K562 (cell line): ENCODE results near the gene CCDC106. TPM values are rescaled to one million over a fixed set of nuclear protein-coding genes. Genes with fewer than 3 reads are reported as not detected.

Experiments used
- ATAC-seq: fragments of 200-7000 bp; cut with Tn5 transposase; 3 replicates; pipeline ENCODE4 v1.9.1; 2020; ENCODE audit warnings: moderate library complexity
- BruUV-seq: library from RNA; stranded (reverse); fragments of 400-500 nt; replicated peaks from 2 replicates; lab custom pipeline; 2021; lab: Mats Ljungman, UMichigan
- CTCF ChIA-PET: fragments of 300-600 bp; formaldehyde crosslinking; extraction: SDS; loops from one replicate; lab custom pipeline; 2021; ENCODE audit warnings: low intra/inter-chr PET ratio; lab: Yijun Ruan, JAX
- POLR2A ChIA-PET: fragments of 300-600, 350-650 bp; sonication (Branson Sonifier 250); formaldehyde crosslinking; extraction: SDS; loops from one replicate; lab custom pipeline; 2021; ENCODE audit warnings: antibody characterized with exemption, inconsistent platforms; lab: Yijun Ruan, JAX
- DNase-seq, 4 experiments: peaks; one replicate each; pipeline versions ENCODE4 v3.0.0 to v3.0.0-alpha.2; 2011 to 2018; ENCODE audit warnings: low spot score in 3 of 4, mixed read lengths in 3 of 4; ENCODE audit errors: extremely low read depth in 1 of 4
- FAIRE-seq: peaks from 2 replicates; lab custom pipeline; 2011; peaks lifted over from hg19 to GRCh38; lab: Jason Lieb, UNC
- H2AFZ ChIP-seq: 2 replicates; pipeline ENCODE4 v1.6.0; 2011; ENCODE audit warnings: low read depth, low read length, control low read depth, inconsistent platforms
- H3K27ac ChIP-seq: fragments of 200-600 bp; 3 replicates; pipeline ENCODE4 v1.8.0; 2011; ENCODE audit warnings: low read depth, mild to moderate bottlenecking, control low read depth, inconsistent platforms, low read length, moderate library complexity, mixed read lengths; ENCODE audit errors: extremely low read depth
- H3K27me3 ChIP-seq, 2 experiments: fragments of 300-600 bp in 1 of 2; 2 replicates in 1 of 2; 3 replicates in 1 of 2; pipeline versions ENCODE4 v1.6.0 to v1.8.0; 2011; ENCODE audit warnings: inconsistent platforms in 2 of 2, low read length in 2 of 2, mild to moderate bottlenecking in 1 of 2, mixed read lengths in 1 of 2, moderate library complexity in 1 of 2; ENCODE audit not compliant: control insufficient read depth in 2 of 2, insufficient read depth in 2 of 2
- H3K36me3 ChIP-seq: fragments of 300-600 bp; 3 replicates; pipeline ENCODE4 v1.8.0; 2011; ENCODE audit warnings: mild to moderate bottlenecking, low read length, inconsistent platforms; ENCODE audit not compliant: control insufficient read depth, insufficient read depth
- H3K4me1 ChIP-seq, 2 experiments: fragments of 200-600 bp in 1 of 2; replicated peaks in 1 of 2; 2 replicates in 1 of 2; 3 replicates in 1 of 2; pipeline versions ENCODE4 v1.5.1 to v1.8.0; 2011; ENCODE audit warnings: inconsistent platforms in 2 of 2, low read length in 2 of 2, mild to moderate bottlenecking in 1 of 2, mixed read lengths in 1 of 2, moderate library complexity in 1 of 2; ENCODE audit not compliant: control insufficient read depth in 2 of 2, insufficient read depth in 2 of 2
- H3K4me2 ChIP-seq: 2 replicates; pipeline ENCODE4 v1.6.1; 2011; ENCODE audit warnings: low read length, control low read depth, inconsistent platforms, mixed read lengths; ENCODE audit not compliant: insufficient read depth
- H3K4me3 ChIP-seq: fragments of 200-600 bp; sonication (generic), shearing (Covaris generic); 2 replicates; pipeline ENCODE4 v1.5.1; 2016; ENCODE audit warnings: control low read depth, inconsistent platforms
- H3K79me2 ChIP-seq: fragments of 200-600 bp; 3 replicates; pipeline ENCODE4 v1.8.0; 2011; ENCODE audit warnings: low read length, inconsistent platforms; ENCODE audit not compliant: control insufficient read depth, insufficient read depth
- H3K9ac ChIP-seq, 2 experiments: 2 replicates each; pipeline versions ENCODE4 v1.6.0 to v1.6.1; 2011; ENCODE audit warnings: low read depth in 2 of 2, low read length in 2 of 2, control low read depth in 1 of 2, inconsistent platforms in 1 of 2, mild to moderate bottlenecking in 1 of 2, mixed read lengths in 1 of 2; ENCODE audit not compliant: insufficient read depth in 1 of 2
- H3K9me1 ChIP-seq: one replicate; pipeline ENCODE4 v1.6.0; 2011; ENCODE audit warnings: inconsistent platforms, mild to moderate bottlenecking, low read length, moderate library complexity; ENCODE audit not compliant: control insufficient read depth, insufficient read depth
- H3K9me3 ChIP-seq: replicated peaks from 2 replicates; pipeline ENCODE4 v1.5.1; 2011; ENCODE audit warnings: low read depth, low read length, inconsistent platforms; ENCODE audit not compliant: control insufficient read depth, insufficient read depth
- H4K20me1 ChIP-seq: replicated peaks from 2 replicates; pipeline ENCODE4 v1.6.1; 2011; ENCODE audit warnings: low read length, inconsistent platforms, mixed read lengths; ENCODE audit not compliant: control insufficient read depth, insufficient read depth
- CTBP1 ChIP-seq: fragments of 450-650 bp; IDR thresholded peaks from 2 replicates; pipeline ENCODE4 v1.6.1; 2016; ENCODE audit warnings: borderline replicate concordance
- POLR2AphosphoS5 ChIP-seq: IDR thresholded peaks from 2 replicates; pipeline ENCODE4 v1.6.1; 2011; ENCODE audit warnings: mild to moderate bottlenecking, low read depth, low read length, moderate library complexity; ENCODE audit not compliant: control insufficient read depth, insufficient read depth
- POLR2G ChIP-seq: fragments of 200-400 bp; formaldehyde crosslinking; IDR thresholded peaks from 2 replicates; pipeline ENCODE4 v1.6.1; 2017; ENCODE audit warnings: low read depth, mild to moderate bottlenecking, antibody characterized with exemption, low read length, moderate library complexity
- PURB ChIP-seq: sonication (generic); formaldehyde crosslinking; IDR thresholded peaks from 2 replicates; pipeline ENCODE4 v1.9.0; 2021; ENCODE audit warnings: low read depth, mild to moderate bottlenecking, missing genetic modification reagents
- VEZF1 ChIP-seq: fragments of 200-800 bp; sonication (Bioruptor generic); IDR thresholded peaks from 2 replicates; pipeline ENCODE4 v1.6.1; 2017; ENCODE audit warnings: missing genetic modification characterization, missing compliant biosample characterization
- ZBTB33 ChIP-seq: sonication (generic); formaldehyde crosslinking; IDR thresholded peaks from 2 replicates; pipeline ENCODE4 v1.8.1; 2023; ENCODE audit warnings: mild to moderate bottlenecking, missing genetic modification reagents
- ZBTB7A ChIP-seq: IDR thresholded peaks from 2 replicates; pipeline ENCODE4 v1.6.1; 2011; ENCODE audit warnings: low read depth, mild to moderate bottlenecking, low read length, moderate library complexity, borderline replicate concordance; ENCODE audit not compliant: control insufficient read depth
- ZFP91 ChIP-seq: sonication (generic); formaldehyde crosslinking; IDR thresholded peaks from 2 replicates; pipeline ENCODE4 v1.8.0; 2022; ENCODE audit warnings: mild to moderate bottlenecking, missing genetic modification reagents
- ZNF445 ChIP-seq: fragments of 250-450 bp; sonication (Bioruptor Pico); IDR thresholded peaks from 2 replicates; pipeline ENCODE4 v1.4.0; 2020; ENCODE audit warnings: low read depth, mild to moderate bottlenecking, moderate library complexity
- WGBS: fragments of 100-300 bp; shearing (Covaris generic); methylation state at CpG from one replicate; pipeline ENCODE4 v1.1.6; 2016; ENCODE audit warnings: low coverage, mixed read lengths; ENCODE audit not compliant: insufficient coverage; ENCODE audit errors: missing lambda C conversion rate; 5-methylcytosine and 5-hydroxymethylcytosine counted together
- in situ Hi-C: fragments of 300-500 bp; cut with MboI; formaldehyde crosslinking; loops from 4 replicates; pipeline ENCODE4 v1.15.0; 2018; ENCODE audit warnings: inconsistent platforms, mixed read lengths
- intact Hi-C: fragments of 100-400 bp; cut with micrococcal nuclease; formaldehyde crosslinking; loops from 2 replicates; pipeline ENCODE4 v1.14.2; 2022
- polyA plus RNA-seq, 8 experiments: library from polyadenylated mRNA; depleted of rRNA in 4 of 8; stranded (reverse) in 5 of 8; unstranded in 3 of 8; fragments of >200 nt; fragmentation: Nextera tagmentation in 2 of 8; fragmentation: Illumina TruSeq in 1 of 8; extraction: Ambion mirVana in 2 of 8; extraction: Trizol in 1 of 8; gene quantifications; 2 replicates each; pipeline versions ENCODE4 v1.2.1 to v1.2.3, GENCODE V29; 2011 to 2014; ENCODE audit warnings: inconsistent platforms in 1 of 8, missing spikeins in 1 of 8
- total RNA-seq, 7 experiments: library from RNA; depleted of rRNA in 6 of 7; stranded (reverse); fragments of >200 nt in 6 of 7; fragmentation: Illumina TruSeq in 2 of 7; extraction: Trizol in 2 of 7; gene quantifications; 2 replicates each; pipeline versions ENCODE4 v1.2.1 to v1.2.3, GENCODE V29; 2011 to 2021; ENCODE audit warnings: low replicate concordance in 1 of 7

Gene CCDC106
- total and polyA plus RNA-seq, 9 of the 15 experiments (the other 6 are each of a cell fraction or from before 2014, with no cell fraction given): 0.10 to 27.5 (median 15.0) TPM; not detected in 1

- TF ChIP-seq ZBTB33 (CRISPR knock-in tag) (peak; percentile 72; the same call in 1 of the 2 replicates), VEZF1 (no peak), CTBP1 (no peak)
Observed at GRCh38 chr19:55673465-55673864, 25.5 kb downstream of the CCDC106 start (continued).

- H3K4me3 ChIP-seq: peak overlapping the region; percentile 83; the same call in 1 of the 2 replicates
- peak overlapping the region; percentile 58 to 88 for H3K9ac ChIP-seq
- peaks cover 9% of the 10 kb centered on the region for H3K9me1 ChIP-seq
- peaks cover 92% of the 10 kb centered on the region for H3K79me2 ChIP-seq
- POLR2A ChIA-PET: interaction anchor here (0.6 to 1.8 kb wide), 4 partner anchors 8 to 27 kb away, joined by 3 to 10 read pairs (median 4); partner anchors contain the start of gene U2AF2
- H4K20me1 ChIP-seq: peaks cover 47% of the 10 kb centered on the region
- intact Hi-C loops: no loop called here
- no peaks in the 10 kb centered on the region for H3K9me3 ChIP-seq
- in situ Hi-C loops: no loop called here
- peak; percentile 68 to 80 (median 70) for DNase-seq
- FAIRE-seq: peak; percentile 49
- peaks cover 82% of the 10 kb centered on the region; the same call in 2 of the 3 replicates for H3K36me3 ChIP-seq
- WGBS: 5% methylated on average over 7 of the region's 15 CpGs
- no peak overlapping the region for H2AFZ ChIP-seq
- no peaks in the 10 kb centered on the region for H3K27me3 ChIP-seq
- no TSS peak for BruUV-seq
- CTCF ChIA-PET: no interaction called here
- H3K27ac ChIP-seq: peak overlapping the region; percentile 79
- peaks cover 46 to 73% of the 10 kb centered on the region in 2 experiments for H3K4me1 ChIP-seq
- peak overlapping the region; percentile 76 for H3K4me2 ChIP-seq
- TF ChIP-seq POLR2AphosphoS5 (peak; percentile 1; the same call in 1 of the 2 replicates), VEZF1 (peak; percentile 24; the same call in 1 of the 2 replicates), ZNF445 (CRISPR knock-in tag) (no peak), POLR2G (0 out of 2 replicates have a peak, but pooled peaks have one; percentile 20), ZFP91 (CRISPR knock-in tag) (no peak), PURB (no peak), ZBTB7A (peak; percentile 90)
- peak; percentile 4 for ATAC-seq
Observed at GRCh38 chr19:55673889-55674288, 25.9 kb downstream of the CCDC106 start.
